HEK293 (cell line): Measurements from ENCODE around the gene SLC27A3.
A peak's percentile ranks its signal among the peaks of the same experiment; 100 is the strongest.

Experiments used
- GFI1B ChIP-seq: fragments of 450-650 bp; formaldehyde crosslinking; IDR thresholded peaks from 2 replicates; pipeline ENCODE4 v1.5.1; 2016; ENCODE audit warnings: missing biosample characterization, missing genetic modification characterization
- GLIS1 ChIP-seq: fragments of 450-650 bp; formaldehyde crosslinking; IDR thresholded peaks from 2 replicates; pipeline ENCODE4 v1.5.1; 2016; ENCODE audit warnings: missing biosample characterization, missing genetic modification characterization
- HIC1 ChIP-seq: fragments of 450-650 bp; formaldehyde crosslinking; IDR thresholded peaks from 2 replicates; pipeline ENCODE4 v1.5.1; 2016; ENCODE audit warnings: missing biosample characterization, missing genetic modification characterization
- HOXD13 ChIP-seq: sonication (generic); formaldehyde crosslinking; IDR thresholded peaks from 2 replicates; pipeline ENCODE4 v1.8.0; 2022; ENCODE audit warnings: missing genetic modification reagents, borderline replicate concordance
- IKZF3 ChIP-seq: fragments of 450-650 bp; IDR thresholded peaks from 2 replicates; pipeline ENCODE4 v1.5.0; 2018; ENCODE audit warnings: missing biosample characterization, mild to moderate bottlenecking, missing genetic modification characterization, moderate library complexity
- SP3 ChIP-seq: fragments of 450-650 bp; formaldehyde crosslinking; IDR thresholded peaks from 2 replicates; pipeline ENCODE4 v1.5.1; 2016; ENCODE audit warnings: missing biosample characterization, missing genetic modification characterization
- TRIM28 ChIP-seq: IDR thresholded peaks from 2 replicates; pipeline ENCODE4 v1.6.1; 2011; ENCODE audit warnings: low read length, control low read depth, borderline replicate concordance
- ZBTB10 ChIP-seq: fragments of 450-650 bp; formaldehyde crosslinking; IDR thresholded peaks from 2 replicates; pipeline ENCODE4 v1.5.1; 2016; ENCODE audit warnings: missing biosample characterization, missing genetic modification characterization
- ZBTB48 ChIP-seq: fragments of 450-650 bp; formaldehyde crosslinking; IDR thresholded peaks from 2 replicates; pipeline ENCODE4 v1.5.1; 2016; ENCODE audit warnings: missing biosample characterization, missing genetic modification characterization
- ZNF10 ChIP-seq: fragments of 450-650 bp; formaldehyde crosslinking; IDR thresholded peaks from 2 replicates; pipeline ENCODE4 v1.5.1; 2017; ENCODE audit warnings: missing biosample characterization, missing genetic modification characterization
- ZNF138 ChIP-seq: fragments of 450-650 bp; formaldehyde crosslinking; IDR thresholded peaks from 2 replicates; pipeline ENCODE4 v1.5.1; 2016; ENCODE audit warnings: missing biosample characterization, missing genetic modification characterization, borderline replicate concordance
- ZNF19 ChIP-seq: fragments of 450-650 bp; formaldehyde crosslinking; IDR thresholded peaks from 2 replicates; pipeline ENCODE4; 2016; ENCODE audit warnings: missing biosample characterization, missing genetic modification characterization, low read depth
- ZNF214 ChIP-seq: fragments of 450-650 bp; formaldehyde crosslinking; IDR thresholded peaks from 2 replicates; pipeline ENCODE4 v1.5.1; 2017; ENCODE audit warnings: missing biosample characterization, mild to moderate bottlenecking, missing genetic modification characterization, borderline replicate concordance
- ZNF239 ChIP-seq: fragments of 450-650 bp; formaldehyde crosslinking; IDR thresholded peaks from 2 replicates; pipeline ENCODE4 v1.5.1; 2016; ENCODE audit warnings: missing biosample characterization, missing genetic modification characterization
- ZNF335 ChIP-seq: fragments of 450-650 bp; formaldehyde crosslinking; conservative IDR thresholded peaks from 2 replicates; pipeline ENCODE4 v1.5.1; 2016; ENCODE audit warnings: missing biosample characterization, missing genetic modification characterization
- ZNF341 ChIP-seq: fragments of 450-650 bp; formaldehyde crosslinking; IDR thresholded peaks from 2 replicates; pipeline ENCODE4; 2016; ENCODE audit warnings: low read depth, missing biosample characterization, missing genetic modification characterization
- ZNF350 ChIP-seq: fragments of 450-650 bp; formaldehyde crosslinking; IDR thresholded peaks from 2 replicates; pipeline ENCODE4 v1.5.0; 2017; ENCODE audit warnings: missing biosample characterization, mild to moderate bottlenecking, missing genetic modification characterization
- ZNF366 ChIP-seq: fragments of 450-650 bp; formaldehyde crosslinking; conservative IDR thresholded peaks from 2 replicates; pipeline ENCODE4 v1.5.1; 2016; ENCODE audit warnings: missing biosample characterization, missing genetic modification characterization
- ZNF416 ChIP-seq: fragments of 450-650 bp; formaldehyde crosslinking; IDR thresholded peaks from 2 replicates; pipeline ENCODE4 v1.5.1; 2016; ENCODE audit warnings: missing biosample characterization, missing genetic modification characterization
- ZNF513 ChIP-seq: fragments of 450-650 bp; IDR thresholded peaks from 2 replicates; pipeline ENCODE4 v1.5.1; 2018; ENCODE audit warnings: missing biosample characterization, missing genetic modification characterization
- ZNF610 ChIP-seq: fragments of 450-650 bp; formaldehyde crosslinking; IDR thresholded peaks from 2 replicates; pipeline ENCODE4 v1.5.1; 2016; ENCODE audit warnings: missing biosample characterization, missing genetic modification characterization, borderline replicate concordance
- ZNF660 ChIP-seq: fragments of 450-650 bp; IDR thresholded peaks from 2 replicates; pipeline ENCODE4 v1.5.1; 2018; ENCODE audit warnings: missing biosample characterization, mild to moderate bottlenecking, missing genetic modification characterization
- ZNF785 ChIP-seq: fragments of 450-650 bp; formaldehyde crosslinking; IDR thresholded peaks from 2 replicates; pipeline ENCODE4 v1.5.1; 2016; ENCODE audit warnings: missing biosample characterization, missing genetic modification characterization
- ZSCAN16 ChIP-seq: fragments of 450-650 bp; formaldehyde crosslinking; IDR thresholded peaks from 2 replicates; pipeline ENCODE4 v1.5.1; 2016; ENCODE audit warnings: missing biosample characterization, missing genetic modification characterization
- TF ChIP-seq, protein P1 (sequence below): fragments of 450-650 bp; formaldehyde crosslinking; IDR thresholded peaks from 2 replicates; pipeline ENCODE4 v1.5.1; 2016; ENCODE audit warnings: missing biosample characterization, missing genetic modification characterization
- TF ChIP-seq, protein P2 (sequence below): fragments of 450-650 bp; formaldehyde crosslinking; IDR thresholded peaks from 2 replicates; pipeline ENCODE4 v1.5.1; 2017; ENCODE audit warnings: missing biosample characterization, missing genetic modification characterization
- TF ChIP-seq, protein P3 (sequence below): fragments of 450-650 bp; formaldehyde crosslinking; IDR thresholded peaks from 2 replicates; pipeline ENCODE4 v1.5.1; 2017; ENCODE audit warnings: missing biosample characterization, missing genetic modification characterization

Gene SLC27A3

GRCh38 chr1:153783233-153784190, 8.3 kb downstream of the SLC27A3 start (continued):
- TF ChIP-seq ZNF350 (tag by site-specific recombination) (no peak), ZBTB10 (tag by site-specific recombination) (peak; percentile 78), ZNF660 (tag by site-specific recombination) (peak; percentile 80), HOXD13 (CRISPR knock-in tag) (no peak), ZNF610 (peak; percentile 56; the same call in 1 of the 2 replicates), ZNF366 (tag by site-specific recombination) (peak; percentile 75), GFI1B (no peak), ZNF416 (tag by site-specific recombination) (no peak), ZNF10 (tag by site-specific recombination) (no peak; the same call in 1 of the 2 replicates), GLIS1 (tag by site-specific recombination) (peak; percentile 95), ZNF239 (no peak), ZSCAN16 (tag by site-specific recombination) (no peak), TRIM28 (no peak), ZNF19 (tag by site-specific recombination) (no peak), ZNF785 (tag by site-specific recombination) (no peak), ZNF214 (tag by site-specific recombination) (no peak), ZNF138 (tag by site-specific recombination) (no peak), SP3 (tag by site-specific recombination) (peak; percentile 80), ZNF513 (tag by site-specific recombination) (no peak; the same call in 1 of the 2 replicates), ZBTB48 (tag by site-specific recombination) (peak; percentile 89), ZNF335 (tag by site-specific recombination) (peak; percentile 97), IKZF3 (peak; percentile 29; the same call in 1 of the 2 replicates), ZNF341 (tag by site-specific recombination) (peak; percentile 42; the same call in 1 of the 2 replicates), HIC1 (tag by site-specific recombination) (peak; percentile 96)
- TF ChIP-seq, protein P1, sequence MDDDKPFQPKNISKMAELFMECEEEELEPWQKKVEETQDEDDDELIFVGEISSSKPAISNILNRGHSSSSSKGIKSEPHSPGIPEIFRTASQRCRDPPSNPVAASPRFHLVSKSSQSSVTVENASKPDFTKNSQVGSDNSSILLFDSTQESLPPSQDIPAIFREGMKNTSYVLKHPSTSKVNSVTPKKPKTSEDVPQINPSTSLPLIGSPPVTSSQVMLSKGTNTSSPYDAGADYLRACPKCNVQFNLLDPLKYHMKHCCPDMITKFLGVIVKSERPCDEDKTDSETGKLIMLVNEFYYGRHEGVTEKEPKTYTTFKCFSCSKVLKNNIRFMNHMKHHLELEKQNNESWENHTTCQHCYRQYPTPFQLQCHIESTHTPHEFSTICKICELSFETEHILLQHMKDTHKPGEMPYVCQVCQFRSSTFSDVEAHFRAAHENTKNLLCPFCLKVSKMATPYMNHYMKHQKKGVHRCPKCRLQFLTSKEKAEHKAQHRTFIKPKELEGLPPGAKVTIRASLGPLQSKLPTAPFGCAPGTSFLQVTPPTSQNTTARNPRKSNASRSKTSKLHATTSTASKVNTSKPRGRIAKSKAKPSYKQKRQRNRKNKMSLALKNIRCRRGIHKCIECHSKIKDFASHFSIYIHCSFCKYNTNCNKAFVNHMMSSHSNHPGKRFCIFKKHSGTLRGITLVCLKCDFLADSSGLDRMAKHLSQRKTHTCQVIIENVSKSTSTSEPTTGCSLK (tag by site-specific recombination) = no peak
- TF ChIP-seq, protein P2, sequence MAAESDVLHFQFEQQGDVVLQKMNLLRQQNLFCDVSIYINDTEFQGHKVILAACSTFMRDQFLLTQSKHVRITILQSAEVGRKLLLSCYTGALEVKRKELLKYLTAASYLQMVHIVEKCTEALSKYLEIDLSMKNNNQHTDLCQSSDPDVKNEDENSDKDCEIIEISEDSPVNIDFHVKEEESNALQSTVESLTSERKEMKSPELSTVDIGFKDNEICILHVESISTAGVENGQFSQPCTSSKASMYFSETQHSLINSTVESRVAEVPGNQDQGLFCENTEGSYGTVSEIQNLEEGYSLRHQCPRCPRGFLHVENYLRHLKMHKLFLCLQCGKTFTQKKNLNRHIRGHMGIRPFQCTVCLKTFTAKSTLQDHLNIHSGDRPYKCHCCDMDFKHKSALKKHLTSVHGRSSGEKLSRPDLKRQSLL = peak; percentile 29; the same call in 1 of the 2 replicates
- TF ChIP-seq, protein P3, sequence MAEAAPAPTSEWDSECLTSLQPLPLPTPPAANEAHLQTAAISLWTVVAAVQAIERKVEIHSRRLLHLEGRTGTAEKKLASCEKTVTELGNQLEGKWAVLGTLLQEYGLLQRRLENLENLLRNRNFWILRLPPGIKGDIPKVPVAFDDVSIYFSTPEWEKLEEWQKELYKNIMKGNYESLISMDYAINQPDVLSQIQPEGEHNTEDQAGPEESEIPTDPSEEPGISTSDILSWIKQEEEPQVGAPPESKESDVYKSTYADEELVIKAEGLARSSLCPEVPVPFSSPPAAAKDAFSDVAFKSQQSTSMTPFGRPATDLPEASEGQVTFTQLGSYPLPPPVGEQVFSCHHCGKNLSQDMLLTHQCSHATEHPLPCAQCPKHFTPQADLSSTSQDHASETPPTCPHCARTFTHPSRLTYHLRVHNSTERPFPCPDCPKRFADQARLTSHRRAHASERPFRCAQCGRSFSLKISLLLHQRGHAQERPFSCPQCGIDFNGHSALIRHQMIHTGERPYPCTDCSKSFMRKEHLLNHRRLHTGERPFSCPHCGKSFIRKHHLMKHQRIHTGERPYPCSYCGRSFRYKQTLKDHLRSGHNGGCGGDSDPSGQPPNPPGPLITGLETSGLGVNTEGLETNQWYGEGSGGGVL (tag by site-specific recombination) = 0 out of 2 replicates have a peak, but pooled peaks have one; percentile 33
